Activated CD4-positive, alpha-beta T cell treated with anti-CD3 and anti-CD28 coated beads, Interleukin-2, amount 10 ng/mL, durations not matched to agents 7 days and 5 days (primary cell): ENCODE measurements around the gene EIF5AL1. TPM values are rescaled to one million over a fixed set of nuclear protein-coding genes. Genes with fewer than 3 reads are reported as not detected.
"Not testable (repeated sequence)": the region's sequence is repeated elsewhere in the genome, so short reads cannot be mapped to it uniquely, and the experiment has no call there.

Experiments used
- CTCF ChIA-PET: fragments of 350-600 bp; sonication (Branson Sonifier 250); formaldehyde crosslinking; loops from one replicate; lab custom pipeline; 2021; ENCODE audit warnings: antibody characterized with exemption; lab: Charles Lee
- POLR2A ChIA-PET: fragments of 350-600 bp; sonication (Branson Sonifier 250); formaldehyde crosslinking; loops from one replicate; lab custom pipeline; 2021; ENCODE audit warnings: antibody characterized with exemption; lab: Charles Lee
- DNase-seq: peaks from one replicate; pipeline ENCODE4 v3.0.0-alpha.2; 2020
- H3K27ac Mint-ChIP-seq: one replicate; pipeline ENCODE4 v1.8.0; 2021; ENCODE audit warnings: mild to moderate bottlenecking, moderate library complexity, mixed read lengths
- H3K27me3 Mint-ChIP-seq: one replicate; pipeline ENCODE4 v1.8.0; 2021; ENCODE audit warnings: mixed read lengths
- H3K36me3 Mint-ChIP-seq: one replicate; pipeline ENCODE4 v1.8.0; 2021; ENCODE audit warnings: low read depth, mixed read lengths
- H3K4me1 Mint-ChIP-seq: one replicate; pipeline ENCODE4 v1.8.0; 2021; ENCODE audit warnings: mixed read lengths
- H3K4me3 Mint-ChIP-seq: one replicate; pipeline ENCODE4 v1.8.0; 2021; ENCODE audit warnings: mild to moderate bottlenecking, moderate library complexity, mixed read lengths
- H3K9me3 Mint-ChIP-seq: one replicate; pipeline ENCODE4 v1.8.0; 2021; ENCODE audit warnings: mixed read lengths
- total RNA-seq, 2 experiments: library from RNA; stranded (reverse); gene quantifications; one replicate each; pipeline ENCODE4 v1.2.3, GENCODE V29; 2021

Gene EIF5AL1
- total RNA-seq, 2 experiments from 2014 or later: 0.06 to 0.37 TPM

DNA sequence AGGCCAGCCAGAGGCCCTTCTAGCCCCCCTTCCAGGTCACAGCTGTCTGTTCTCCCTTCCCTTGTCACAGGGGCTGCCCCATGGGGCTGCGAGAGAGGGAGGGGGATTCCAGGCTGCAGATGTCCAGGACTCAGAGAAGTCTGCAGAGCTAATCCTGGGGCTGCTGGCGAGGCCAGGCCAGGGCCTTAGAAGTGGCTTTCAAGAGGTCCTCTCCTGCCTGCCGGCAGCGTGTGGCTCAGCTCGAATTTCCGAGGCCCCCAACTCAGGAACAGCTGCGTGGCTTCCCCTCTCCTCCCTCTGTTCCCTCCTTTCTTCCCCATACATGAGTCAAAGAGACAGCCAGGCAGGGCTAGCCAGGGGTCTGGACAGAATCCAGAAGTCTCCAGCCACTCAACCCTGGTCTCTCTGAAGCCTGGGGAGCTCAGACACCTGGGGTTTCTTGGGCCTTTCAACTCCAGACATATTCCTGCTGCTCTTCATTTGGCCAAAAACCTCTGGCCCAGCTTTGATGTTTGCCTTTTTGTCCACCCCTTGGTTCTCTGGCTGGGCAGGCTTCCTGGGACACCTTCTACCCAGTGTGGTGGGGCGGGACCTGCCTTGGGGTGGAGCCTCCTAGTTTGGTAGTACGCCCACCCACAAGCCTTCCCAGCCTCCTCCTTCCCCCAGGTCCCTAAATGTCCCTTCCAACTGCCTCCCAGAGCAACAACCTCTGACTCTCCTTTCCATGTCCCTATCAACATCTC, 21.8 kb upstream of the EIF5AL1 start:
- ChIA-PET POLR2A (no interaction called here), CTCF (interaction anchor here (0.9 kb wide), 1 partner anchor 116 kb away, joined by 6 read pairs; no protein-coding TSS in a partner anchor)
- H3K27ac Mint-ChIP-seq: no peak overlapping the region
- no peak for DNase-seq
- H3K36me3 Mint-ChIP-seq: no peaks in the 10 kb centered on the region
- peaks cover 13% of the 10 kb centered on the region for H3K27me3 Mint-ChIP-seq
- no peak overlapping the region for H3K4me3 Mint-ChIP-seq
- H3K9me3 Mint-ChIP-seq: no peaks in the 10 kb centered on the region
- H3K4me1 Mint-ChIP-seq: no peaks in the 10 kb centered on the region

DNA sequence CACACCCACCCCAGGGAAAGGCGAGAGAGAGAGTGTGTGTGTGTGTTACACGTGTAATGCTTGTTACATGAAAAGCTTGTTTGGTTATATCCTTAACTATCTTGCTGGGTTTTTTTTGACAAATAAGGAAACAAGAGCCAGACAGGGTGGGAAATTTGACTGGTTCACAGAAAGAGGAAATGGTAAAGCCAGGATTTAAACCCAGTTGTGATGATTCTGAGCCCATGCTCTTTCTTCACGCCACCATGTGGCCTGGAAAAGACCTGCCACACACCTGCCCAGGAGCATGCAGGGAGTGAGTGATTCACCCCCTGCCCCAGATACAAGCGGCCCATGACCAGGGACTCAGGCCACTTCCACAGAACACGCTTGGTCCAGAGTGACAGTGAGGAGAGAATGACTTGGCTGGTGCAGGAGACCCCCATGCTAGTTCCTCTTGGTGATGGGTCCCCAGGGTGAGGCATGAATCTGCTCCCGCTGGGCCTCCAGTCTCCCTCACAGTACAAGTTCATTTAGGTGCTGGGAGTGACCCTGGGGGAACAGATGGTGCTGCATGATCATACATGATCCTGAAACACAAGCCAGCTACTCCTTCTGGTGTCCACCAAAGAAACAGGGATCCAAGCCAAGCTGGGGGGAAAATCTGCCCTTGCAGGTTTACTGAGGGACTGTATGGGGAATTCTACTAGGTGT, 21.0 kb upstream of the EIF5AL1 start:
- H3K27me3 Mint-ChIP-seq: peaks cover 15% of the 10 kb centered on the region
- H3K36me3 Mint-ChIP-seq: no peaks in the 10 kb centered on the region
- H3K27ac Mint-ChIP-seq: no peak overlapping the region
- ChIA-PET POLR2A (no interaction called here), CTCF (interaction anchor here (0.9 kb wide), 1 partner anchor 117 kb away, joined by 6 read pairs; no protein-coding TSS in a partner anchor)
- no peaks in the 10 kb centered on the region for H3K4me1 Mint-ChIP-seq
- H3K9me3 Mint-ChIP-seq: no peaks in the 10 kb centered on the region
- no peak for DNase-seq
- H3K4me3 Mint-ChIP-seq: no peak overlapping the region

DNA sequence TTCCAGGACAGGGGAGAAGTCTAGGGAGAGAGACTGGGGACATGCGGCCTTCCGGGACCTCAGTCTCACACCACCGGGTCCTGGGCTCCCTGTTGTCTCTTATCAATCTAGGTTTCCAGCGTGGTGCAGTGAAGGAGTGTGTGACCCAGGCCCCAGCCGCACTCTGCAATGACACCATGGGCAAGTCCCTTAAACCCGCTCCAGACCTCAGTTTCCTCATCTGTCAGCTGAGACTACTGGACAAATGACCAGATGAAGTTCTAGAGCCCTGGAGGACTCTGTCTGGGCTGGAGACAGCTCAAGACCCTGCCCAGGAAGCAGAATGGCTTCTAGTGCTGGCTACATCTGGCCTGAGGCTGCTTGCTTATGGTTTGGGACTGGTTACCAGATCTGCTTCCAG, 20.1 kb upstream of the EIF5AL1 start:
- Mint-ChIP-seq H3K9me3 (no peaks in the 10 kb centered on the region), H3K4me1 (no peaks in the 10 kb centered on the region), H3K27ac (no peak overlapping the region), H3K4me3 (no peak overlapping the region), H3K27me3 (peaks cover 21% of the 10 kb centered on the region), H3K36me3 (no peaks in the 10 kb centered on the region)
- no peak for DNase-seq
- CTCF ChIA-PET: interaction anchor here (1.1 kb wide), 1 partner anchor 10 kb away, joined by 3 read pairs; no protein-coding TSS in a partner anchor
- POLR2A ChIA-PET: no interaction called here

DNA sequence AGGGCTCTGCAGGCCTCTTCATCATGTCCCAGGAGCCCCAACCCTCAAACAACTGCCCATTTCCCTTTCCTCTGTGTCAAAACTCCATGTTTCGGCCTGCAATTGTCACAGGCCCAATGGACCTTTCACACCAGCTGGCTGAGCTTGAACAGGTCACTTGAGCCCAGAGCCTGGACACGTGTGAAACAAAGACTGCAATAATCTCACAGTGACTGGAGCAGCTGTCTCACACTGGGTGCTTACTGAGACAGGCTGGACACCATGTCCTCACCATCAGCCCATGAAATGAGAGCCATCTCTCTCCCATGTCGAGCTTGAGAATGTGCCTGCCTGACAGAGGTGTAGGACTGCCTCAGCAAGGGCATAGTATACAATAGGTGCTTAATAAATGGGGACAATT, 19.5 kb upstream of the EIF5AL1 start:
- no peak for DNase-seq
- no peak overlapping the region for H3K4me3 Mint-ChIP-seq
- no peaks in the 10 kb centered on the region for H3K4me1 Mint-ChIP-seq
- no peak overlapping the region for H3K27ac Mint-ChIP-seq
- H3K36me3 Mint-ChIP-seq: no peaks in the 10 kb centered on the region
- CTCF ChIA-PET: interaction anchor here (1.1 kb wide), 1 partner anchor 11 kb away, joined by 3 read pairs; no protein-coding TSS in a partner anchor
- H3K9me3 Mint-ChIP-seq: no peaks in the 10 kb centered on the region
- H3K27me3 Mint-ChIP-seq: peaks cover 23% of the 10 kb centered on the region
- POLR2A ChIA-PET: no interaction called here

DNA sequence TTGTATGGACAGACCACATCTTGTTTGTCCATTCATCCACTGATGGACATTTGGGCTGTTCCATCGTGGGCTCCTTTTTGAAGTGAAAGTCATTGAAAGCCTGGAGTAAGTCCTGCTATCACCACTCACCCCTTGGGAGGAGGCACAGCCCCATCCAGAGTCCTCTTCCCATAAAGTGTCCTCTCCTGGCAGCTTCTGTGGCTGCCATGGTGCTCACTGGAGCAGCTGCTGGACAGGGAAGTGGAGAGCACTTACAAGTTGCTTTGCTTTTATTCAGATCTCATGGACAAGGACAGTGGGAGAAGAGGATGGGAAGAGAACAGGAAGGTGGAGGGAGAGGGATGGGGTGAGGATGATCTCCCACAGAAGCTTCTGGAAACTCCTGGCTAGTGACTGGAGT, 18.5 kb upstream of the EIF5AL1 start:
- Mint-ChIP-seq H3K36me3 (no peaks in the 10 kb centered on the region), H3K27me3 (peaks cover 23% of the 10 kb centered on the region), H3K4me1 (no peaks in the 10 kb centered on the region), H3K4me3 (no peak overlapping the region), H3K27ac (no peak overlapping the region), H3K9me3 (no peaks in the 10 kb centered on the region)
- ChIA-PET CTCF (no interaction called here), POLR2A (no interaction called here)
- DNase-seq: no peak

DNA sequence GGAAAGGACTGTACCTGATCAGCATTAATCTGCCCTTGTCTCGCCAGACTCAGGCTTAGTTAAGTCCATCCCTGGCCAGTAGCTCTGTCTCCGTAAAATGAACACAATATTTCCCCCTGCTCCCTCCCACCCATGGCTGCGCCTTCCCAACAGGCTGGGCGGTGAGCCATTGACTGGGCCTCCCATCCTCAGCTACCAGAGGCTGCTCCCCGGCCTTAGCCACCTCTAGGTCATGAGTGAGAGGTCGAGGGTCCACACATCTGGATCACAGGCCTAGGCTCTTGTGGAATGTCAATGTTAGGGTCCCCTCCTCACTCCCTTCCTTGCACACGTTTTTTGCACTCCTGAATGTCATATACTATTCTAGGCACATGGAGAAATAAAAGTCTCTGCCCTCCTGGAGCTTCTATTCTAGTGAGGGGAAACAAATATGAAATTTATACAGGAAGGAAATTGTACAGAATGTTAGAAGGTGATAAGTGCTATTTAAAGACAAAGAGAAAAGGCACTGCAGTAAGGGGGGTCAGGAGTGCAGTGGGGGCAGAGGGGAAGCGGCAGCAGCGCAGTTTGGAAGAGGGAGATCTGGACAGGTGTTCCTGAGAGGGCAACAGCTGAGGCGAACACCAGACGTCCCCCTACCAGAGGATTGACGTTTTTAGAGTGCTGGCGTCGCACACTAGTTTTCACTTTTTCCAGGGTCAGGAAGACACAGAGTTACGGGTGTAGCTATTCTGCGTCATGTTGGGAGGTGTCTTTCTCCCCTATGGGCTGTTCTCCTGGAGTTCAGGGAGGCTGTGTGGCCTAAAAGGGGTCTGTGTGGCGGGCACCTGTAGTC, 17.2 kb upstream of the EIF5AL1 start:
- CTCF ChIA-PET: interaction anchor here (0.6 kb wide), 1 partner anchor 1316 kb away, joined by 3 read pairs; no protein-coding TSS in a partner anchor
- no peak for DNase-seq
- Mint-ChIP-seq H3K4me3 (no peak overlapping the region), H3K27ac (no peak overlapping the region), H3K27me3 (peaks cover 23% of the 10 kb centered on the region), H3K4me1 (no peaks in the 10 kb centered on the region), H3K9me3 (no peaks in the 10 kb centered on the region), H3K36me3 (no peaks in the 10 kb centered on the region)
- POLR2A ChIA-PET: no interaction called here

DNA sequence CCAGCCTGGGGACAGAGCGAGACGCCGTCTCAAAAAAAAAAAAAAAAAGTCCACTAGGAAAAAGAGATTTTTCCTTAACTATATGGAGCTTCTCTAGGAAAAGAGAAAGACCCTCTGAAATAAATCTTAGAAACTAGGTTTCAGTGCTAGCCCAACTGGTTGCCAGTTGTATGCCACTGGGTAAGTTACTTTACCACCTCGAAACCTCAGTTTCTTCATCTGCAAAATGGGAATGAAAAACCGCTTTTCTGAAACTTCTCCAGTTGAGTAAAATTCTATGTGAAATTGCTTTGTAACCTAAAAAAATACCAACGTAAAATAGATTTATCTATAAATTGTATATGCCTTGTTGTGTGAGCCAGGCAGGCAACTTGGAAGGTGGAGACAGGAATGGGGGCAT, 16.5 kb upstream of the EIF5AL1 start:
- Mint-ChIP-seq H3K4me3 (no peak overlapping the region), H3K27ac (no peak overlapping the region), H3K9me3 (no peaks in the 10 kb centered on the region), H3K36me3 (no peaks in the 10 kb centered on the region), H3K4me1 (no peaks in the 10 kb centered on the region), H3K27me3 (peaks cover 23% of the 10 kb centered on the region)
- ChIA-PET POLR2A (no interaction called here), CTCF (interaction anchor here (0.6 to 1.3 kb wide), 4 partner anchors 12 to 1317 kb away, joined by 3 to 4 read pairs (median 4); no protein-coding TSS in a partner anchor)
- no peak for DNase-seq

DNA sequence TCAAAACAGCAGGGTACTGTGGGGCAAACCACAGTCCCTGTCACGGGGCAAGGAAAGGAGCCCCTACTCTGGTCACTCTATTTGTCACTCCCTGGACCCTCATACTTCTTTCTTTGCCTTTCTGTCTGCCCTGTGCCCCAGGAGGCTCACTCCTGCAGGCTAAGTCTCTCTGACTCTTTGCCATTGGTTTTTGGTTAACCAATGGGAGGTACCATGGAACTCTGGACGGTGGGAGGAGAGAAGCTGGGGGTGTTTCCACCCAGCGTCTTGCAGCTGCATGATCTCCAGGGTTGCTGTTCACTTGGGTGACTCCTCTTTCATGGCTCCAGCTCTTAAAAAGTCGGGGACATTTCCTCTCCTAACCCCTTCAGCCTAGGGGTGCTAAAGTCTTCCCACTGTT, 15.4 kb upstream of the EIF5AL1 start:
- Mint-ChIP-seq H3K27ac (no peak overlapping the region), H3K9me3 (no peaks in the 10 kb centered on the region), H3K27me3 (peaks cover 33% of the 10 kb centered on the region), H3K4me3 (no peak overlapping the region), H3K36me3 (no peaks in the 10 kb centered on the region), H3K4me1 (no peaks in the 10 kb centered on the region)
- POLR2A ChIA-PET: no interaction called here
- no peak for DNase-seq
- CTCF ChIA-PET: interaction anchor here (1.3 to 1.4 kb wide), 2 partner anchors 10 to 11 kb away, joined by 4 to 5 read pairs; no protein-coding TSS in a partner anchor

DNA sequence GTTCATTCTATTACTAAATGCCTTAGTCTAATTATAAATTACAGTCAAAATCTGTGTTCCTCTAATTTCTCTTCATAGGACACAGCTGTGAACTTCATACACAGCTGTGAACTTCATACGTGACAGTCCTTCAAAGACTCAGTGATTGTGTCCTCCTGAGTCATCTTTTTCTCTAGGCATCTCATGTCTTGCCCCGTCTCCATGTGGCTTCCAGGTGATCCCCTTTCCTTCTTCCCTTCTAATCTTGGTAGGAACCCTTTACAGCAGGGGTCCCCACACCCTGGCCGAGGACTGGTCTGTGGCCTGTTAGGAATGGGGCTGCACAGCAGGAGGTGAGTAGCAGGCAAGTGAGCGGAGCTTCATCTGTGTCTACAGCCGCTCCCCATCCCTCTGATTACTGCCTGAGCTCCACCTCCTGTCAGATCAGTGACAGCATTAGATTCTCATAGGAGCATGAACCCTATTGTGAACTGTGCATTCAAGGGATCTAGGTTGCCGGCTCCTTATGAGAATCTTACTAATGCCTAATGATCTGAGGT, 14.0 kb upstream of the EIF5AL1 start:
- Mint-ChIP-seq H3K4me1 (peaks cover 2% of the 10 kb centered on the region), H3K36me3 (no peaks in the 10 kb centered on the region), H3K9me3 (no peaks in the 10 kb centered on the region), H3K4me3 (no peak overlapping the region), H3K27ac (no peak overlapping the region), H3K27me3 (peaks cover 39% of the 10 kb centered on the region)
- ChIA-PET POLR2A (no interaction called here), CTCF (interaction anchor here (0.6 to 1.0 kb wide), 2 partner anchors 8 to 747 kb away, joined by 3 to 4 read pairs; no protein-coding TSS in a partner anchor)
- DNase-seq: no peak

DNA sequence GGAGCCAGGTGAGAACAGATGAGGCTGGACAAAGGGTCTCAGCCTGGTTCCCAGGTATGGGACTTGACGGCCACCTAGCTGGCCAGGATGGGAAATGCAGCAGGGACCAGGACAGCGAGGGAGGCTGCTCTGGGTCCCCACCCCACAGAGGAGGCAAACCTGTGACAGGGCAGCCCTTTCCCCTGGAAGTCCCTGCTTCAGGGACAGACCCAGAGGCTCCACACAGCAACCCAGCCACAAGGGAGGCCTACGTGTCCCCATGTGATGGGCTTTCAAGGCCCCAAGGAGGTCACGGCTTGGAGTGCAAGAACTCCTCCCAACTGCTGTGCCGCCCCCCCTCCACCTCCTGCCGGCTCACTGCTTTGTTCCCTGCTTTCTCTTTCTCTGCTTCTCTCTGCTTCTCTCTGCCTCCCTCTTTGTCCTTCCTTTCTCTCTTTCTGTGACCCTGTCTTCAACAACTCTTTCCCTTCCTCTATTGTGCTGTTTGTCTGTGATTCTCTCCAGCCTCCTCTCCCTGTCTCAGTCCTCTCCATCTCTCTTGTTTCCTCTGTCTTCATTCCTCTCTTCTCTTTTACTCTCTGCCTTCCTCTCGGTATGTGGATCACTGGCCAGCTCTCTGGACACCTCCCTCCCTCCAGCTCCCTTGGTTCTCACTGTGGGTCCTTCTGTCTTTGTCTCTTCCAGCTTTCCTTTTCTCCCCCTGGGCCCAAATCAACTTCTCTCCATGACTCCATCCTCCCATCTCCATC, 9.6 kb upstream of the EIF5AL1 start:
- no peak overlapping the region for H3K27ac Mint-ChIP-seq
- POLR2A ChIA-PET: no interaction called here
- no peak for DNase-seq
- no peaks in the 10 kb centered on the region for H3K36me3 Mint-ChIP-seq
- H3K9me3 Mint-ChIP-seq: no peaks in the 10 kb centered on the region
- peaks cover 27% of the 10 kb centered on the region for H3K27me3 Mint-ChIP-seq
- CTCF ChIA-PET: no interaction called here
- no peak overlapping the region for H3K4me3 Mint-ChIP-seq
- H3K4me1 Mint-ChIP-seq: peaks cover 14% of the 10 kb centered on the region

DNA sequence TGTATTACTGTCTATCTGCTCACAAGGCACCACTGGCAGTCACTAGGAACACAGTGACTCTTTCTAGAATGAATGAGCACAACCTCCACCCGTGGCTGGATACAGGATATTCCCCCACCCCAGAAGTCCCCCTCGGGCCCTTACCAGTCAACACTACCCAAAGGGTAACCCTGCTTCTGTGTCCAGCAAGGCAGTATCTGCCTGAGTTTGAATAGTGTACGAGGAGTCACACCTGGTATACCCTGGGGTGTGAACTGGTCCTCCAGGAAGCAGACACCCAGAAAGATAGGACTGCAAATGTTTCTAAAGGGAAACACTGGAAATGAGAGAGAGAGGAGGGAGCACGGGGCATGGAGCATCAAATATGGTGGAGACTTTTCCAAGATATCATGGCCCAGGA, 8.5 kb upstream of the EIF5AL1 start:
- Mint-ChIP-seq H3K4me1 (peaks cover 14% of the 10 kb centered on the region), H3K27me3 (peaks cover 26% of the 10 kb centered on the region)
- H3K9me3 Mint-ChIP-seq, H3K4me3 Mint-ChIP-seq, H3K27ac Mint-ChIP-seq, DNase-seq, POLR2A ChIA-PET, H3K36me3 Mint-ChIP-seq, CTCF ChIA-PET: not testable (repeated sequence)

DNA sequence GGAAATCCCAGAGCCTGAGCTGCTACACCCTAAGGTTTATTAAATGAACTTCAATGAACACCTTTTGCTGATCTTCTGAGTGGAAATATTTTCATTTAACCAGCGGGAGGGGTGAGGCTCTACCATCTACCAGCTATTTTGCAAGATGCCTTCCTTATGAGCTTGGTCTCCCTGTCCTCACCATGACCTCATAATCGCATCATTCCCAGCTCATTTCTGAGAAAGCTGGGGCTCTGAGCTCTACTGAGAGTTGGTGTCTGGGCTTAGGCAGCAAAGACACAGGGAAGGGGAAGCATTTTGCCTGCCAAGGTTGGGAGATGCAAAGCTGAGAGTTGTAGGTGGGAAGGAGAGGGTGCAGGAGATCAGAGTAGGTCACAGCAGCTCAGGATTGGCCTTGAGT, 7.8 kb upstream of the EIF5AL1 start:
- DNase-seq, CTCF ChIA-PET, H3K4me3 Mint-ChIP-seq, H3K27ac Mint-ChIP-seq, H3K9me3 Mint-ChIP-seq, POLR2A ChIA-PET, H3K36me3 Mint-ChIP-seq: not testable (repeated sequence)
- Mint-ChIP-seq H3K4me1 (peaks cover 14% of the 10 kb centered on the region), H3K27me3 (peaks cover 26% of the 10 kb centered on the region)
